Measurements from ENCODE around the gene RNF217.

RNF217 gene

GRCh38 chr6:124984668-124985338, 22.6 kb downstream of the RNF217 start:
- ATAC-seq = no peak
- TF ChIP-seq ZNF8 (CRISPR knock-in tag; IDR thresholded peaks at IDR 0.05) (no peak), ARNTL (CRISPR knock-in tag; IDR thresholded peaks at IDR 0.05; ENCODE audit: borderline replicate concordance, low read depth) (no peak), ISL1 (CRISPR knock-in tag; IDR thresholded peaks at IDR 0.05) (no peak), ESRRG (CRISPR knock-in tag; IDR thresholded peaks at IDR 0.05) (no peak), ZFP30 (CRISPR knock-in tag; IDR thresholded peaks at IDR 0.05) (no peak), TOX (CRISPR knock-in tag; IDR thresholded peaks at IDR 0.05; ENCODE audit: borderline replicate concordance) (no peak), CSDC2 (CRISPR knock-in tag; IDR thresholded peaks at IDR 0.05) (no peak), OSR1 (CRISPR knock-in tag; IDR thresholded peaks at IDR 0.05) (no peak), ZNF565 (CRISPR knock-in tag; conservative IDR thresholded peaks at IDR 0.05; ENCODE audit: low read depth) (no peak), ZFP3 (CRISPR knock-in tag; IDR thresholded peaks at IDR 0.05) (no peak), CSRNP3 (CRISPR knock-in tag; IDR thresholded peaks at IDR 0.05) (no peak), POU6F1 (CRISPR knock-in tag; IDR thresholded peaks at IDR 0.05; ENCODE audit: borderline replicate concordance, low read depth) (no peak), TSHZ2 (CRISPR knock-in tag; IDR thresholded peaks at IDR 0.05) (no peak), RARB (CRISPR knock-in tag; IDR thresholded peaks at IDR 0.05) (no peak), CREB5 (CRISPR knock-in tag; IDR thresholded peaks at IDR 0.05; ENCODE audit: low read depth) (no peak), TCF4 (CRISPR knock-in tag; IDR thresholded peaks at IDR 0.05; ENCODE audit: borderline replicate concordance) (no peak), SNAI2 (CRISPR knock-in tag; IDR thresholded peaks at IDR 0.05) (no peak)

- TF ChIP-seq RARB (CRISPR knock-in tag; IDR thresholded peaks at IDR 0.05) (no peak), ESRRG (CRISPR knock-in tag; IDR thresholded peaks at IDR 0.05) (no peak), PPARA (CRISPR knock-in tag; IDR thresholded peaks at IDR 0.05; ENCODE audit: borderline replicate concordance) (no peak), OSR1 (CRISPR knock-in tag; IDR thresholded peaks at IDR 0.05) (no peak), ARNTL (CRISPR knock-in tag; IDR thresholded peaks at IDR 0.05; ENCODE audit: borderline replicate concordance, low read depth) (no peak)
- ATAC-seq = no peak
These were observed 23.9 kb downstream of the RNF217 start for GRCh38 chr6:124986164-124986563.

- TF ChIP-seq ZFP3 (CRISPR knock-in tag; IDR thresholded peaks at IDR 0.05) = no peak
- TF ChIP-seq CSDC2 (CRISPR knock-in tag; IDR thresholded peaks at IDR 0.05) = no peak
- TF ChIP-seq ZFP30 (CRISPR knock-in tag; IDR thresholded peaks at IDR 0.05) = no peak
- TF ChIP-seq ARNTL (CRISPR knock-in tag; IDR thresholded peaks at IDR 0.05; ENCODE audit: borderline replicate concordance, low read depth) = no peak
- TF ChIP-seq TSHZ2 (CRISPR knock-in tag; IDR thresholded peaks at IDR 0.05) = no peak
- no peak for TF ChIP-seq POU6F1 (CRISPR knock-in tag; IDR thresholded peaks at IDR 0.05; ENCODE audit: borderline replicate concordance, low read depth)
- no peak for TF ChIP-seq OSR1 (CRISPR knock-in tag; IDR thresholded peaks at IDR 0.05)
- no peak for TF ChIP-seq TOX (CRISPR knock-in tag; IDR thresholded peaks at IDR 0.05; ENCODE audit: borderline replicate concordance)
- TF ChIP-seq CSRNP3 (CRISPR knock-in tag; IDR thresholded peaks at IDR 0.05) = no peak
- no peak for TF ChIP-seq CREB5 (CRISPR knock-in tag; IDR thresholded peaks at IDR 0.05; ENCODE audit: low read depth)
- TF ChIP-seq ESRRG (CRISPR knock-in tag; IDR thresholded peaks at IDR 0.05) = no peak
- TF ChIP-seq ZNF565 (CRISPR knock-in tag; conservative IDR thresholded peaks at IDR 0.05; ENCODE audit: low read depth) = no peak
- TF ChIP-seq TCF4 (CRISPR knock-in tag; IDR thresholded peaks at IDR 0.05; ENCODE audit: borderline replicate concordance) = no peak
- no peak for ATAC-seq
These were observed 25.1 kb downstream of the RNF217 start for GRCh38 chr6:124987291-124987690.

All from SK-N-SH treated with all-trans-retinoic acid at 6 μM for 48 hours (cell line).